Mucosa of rectum (tissue), 2 donors: ENCODE results near the gene MYOG.

Experiments
- H3K27ac ChIP-seq, 2 donors: one replicate each; pipeline ENCODE4 v1.7.0; 2013; ENCODE audit warnings: inconsistent platforms in 2 of 2, low read depth in 2 of 2, low read length in 2 of 2
- H3K27me3 ChIP-seq, 2 donors: one replicate each; pipeline ENCODE4 v1.7.0; 2013; ENCODE audit warnings: low read length in 2 of 2; ENCODE audit not compliant: control insufficient read depth in 2 of 2, insufficient read depth in 2 of 2
- H3K36me3 ChIP-seq, 2 donors: one replicate each; pipeline ENCODE4 v1.7.0; 2013; ENCODE audit warnings: low read length in 2 of 2; ENCODE audit not compliant: control insufficient read depth in 2 of 2, insufficient read depth in 2 of 2
- H3K4me1 ChIP-seq, 2 donors: one replicate each; pipeline ENCODE4 v1.7.0; 2013; ENCODE audit warnings: low read length in 2 of 2, mild to moderate bottlenecking in 1 of 2; ENCODE audit not compliant: control insufficient read depth in 2 of 2, insufficient read depth in 2 of 2
- H3K4me3 ChIP-seq, 2 donors: one replicate each; pipeline ENCODE4 v1.7.0; 2013; ENCODE audit warnings: low read length in 2 of 2
- H3K9ac ChIP-seq, 2 donors: one replicate each; pipeline ENCODE4 v1.7.0; 2013; ENCODE audit warnings: low read length in 2 of 2, low read depth in 1 of 2, mild to moderate bottlenecking in 1 of 2
- H3K9me3 ChIP-seq, 2 donors: one replicate each; pipeline ENCODE4 v1.7.0; 2013; ENCODE audit warnings: low read length in 2 of 2; ENCODE audit not compliant: control insufficient read depth in 2 of 2
- donor health status: healthy.
- donor health status: Normal muscosa, but diverticular disease.

MYOG gene

GRCh38 chr1:203056516-203056915 lies 29.3 kb downstream of the MYOG start:
- H3K36me3 ChIP-seq: no peaks in the 10 kb centered on the region
- peaks cover 0 to 8% of the 10 kb centered on the region in 2 donors for H3K27me3 ChIP-seq
- no peak overlapping the region for H3K4me3 ChIP-seq
- H3K27ac ChIP-seq: no peak overlapping the region
- no peaks in the 10 kb centered on the region for H3K4me1 ChIP-seq
- H3K9me3 ChIP-seq: no peaks in the 10 kb centered on the region
- H3K9ac ChIP-seq: no peak overlapping the region

DNA sequence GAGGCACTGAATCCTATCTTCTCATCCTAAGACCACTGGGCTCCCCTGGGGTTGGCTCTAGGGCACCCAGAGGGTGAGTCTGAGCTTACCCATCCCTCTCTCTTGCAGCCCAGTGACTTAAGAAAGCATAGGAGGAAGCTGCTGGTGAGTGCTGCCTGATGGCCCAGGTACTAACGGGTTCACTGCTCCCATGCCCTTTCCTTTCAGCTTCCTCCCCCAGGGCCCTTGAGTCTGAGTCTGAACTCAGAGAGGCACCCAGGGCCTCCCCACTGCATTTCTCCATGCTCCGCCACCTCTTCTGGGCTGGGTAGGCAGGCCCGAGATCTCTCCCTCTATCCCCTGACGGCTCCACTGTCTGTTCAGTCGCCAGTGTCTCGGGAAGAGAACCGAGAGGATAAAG lies 29.8 kb downstream of the MYOG start:
- Histone ChIP-seq H3K27me3 (peaks cover 0 to 8% of the 10 kb centered on the region in 2 donors), H3K27ac (no peak overlapping the region), H3K36me3 (no peaks in the 10 kb centered on the region), H3K4me3 (no peak overlapping the region), H3K9me3 (no peaks in the 10 kb centered on the region), H3K9ac (no peak overlapping the region), H3K4me1 (no peaks in the 10 kb centered on the region)

DNA sequence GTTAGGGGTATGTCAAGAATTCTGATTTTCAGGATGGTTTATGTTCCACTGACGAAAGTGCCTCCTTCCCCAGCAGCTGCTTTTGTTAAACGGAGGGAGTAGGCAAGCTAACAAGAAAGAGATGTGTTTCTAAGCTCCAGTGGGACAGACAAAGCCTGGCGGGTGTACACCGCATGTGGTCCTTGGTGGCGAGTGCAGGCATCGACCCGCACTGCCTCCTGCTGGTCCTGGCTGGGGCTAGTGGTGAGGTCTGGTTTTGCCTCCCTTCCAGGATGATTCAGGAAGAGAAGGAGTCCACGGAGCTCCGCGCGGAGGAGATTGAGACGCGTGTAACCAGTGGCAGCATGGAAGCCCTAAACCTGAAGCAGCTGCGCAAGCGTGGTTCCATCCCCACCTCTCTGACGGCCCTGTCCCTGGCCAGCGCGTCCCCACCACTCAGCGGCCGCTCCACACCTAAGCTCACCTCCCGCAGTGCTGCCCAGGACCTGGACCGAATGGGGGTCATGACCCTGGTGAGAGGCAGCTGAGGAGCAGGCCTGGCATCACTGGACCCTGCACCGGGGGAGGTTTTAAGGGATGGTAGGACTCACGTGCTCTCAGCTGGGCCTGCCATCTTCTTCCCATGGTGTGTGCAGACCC lies 30.5 kb downstream of the MYOG start:
- no peaks in the 10 kb centered on the region for H3K36me3 ChIP-seq
- H3K27ac ChIP-seq: no peak overlapping the region
- H3K9ac ChIP-seq: no peak overlapping the region
- H3K4me3 ChIP-seq: no peak overlapping the region
- no peaks in the 10 kb centered on the region for H3K9me3 ChIP-seq
- H3K27me3 ChIP-seq: peaks cover 0 to 8% of the 10 kb centered on the region in 2 donors
- H3K4me1 ChIP-seq: no peaks in the 10 kb centered on the region

DNA sequence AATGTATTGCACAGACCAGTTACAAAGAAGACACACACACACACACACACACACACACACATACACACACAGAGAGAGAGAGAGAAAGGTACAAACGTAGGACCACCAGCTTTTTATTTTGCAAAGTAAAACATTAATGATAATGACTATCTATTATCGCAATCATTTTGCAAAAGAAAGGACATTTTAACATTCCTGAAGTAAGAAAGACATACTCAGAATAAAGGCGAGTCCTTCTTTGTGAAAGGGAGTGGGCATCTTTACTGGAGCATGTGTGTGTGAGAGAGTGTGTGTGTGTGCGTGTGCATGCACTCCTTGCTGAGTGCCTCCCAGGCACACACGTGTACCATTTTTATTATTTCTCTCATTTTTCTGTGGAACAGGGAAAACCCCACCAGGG lies 31.2 kb downstream of the MYOG start:
- Histone ChIP-seq H3K4me1 (no peaks in the 10 kb centered on the region), H3K27ac (no peak overlapping the region), H3K4me3 (no peak overlapping the region), H3K9ac (no peak overlapping the region), H3K9me3 (no peaks in the 10 kb centered on the region), H3K27me3 (peaks cover 0 to 8% of the 10 kb centered on the region in 2 donors), H3K36me3 (no peaks in the 10 kb centered on the region)

DNA sequence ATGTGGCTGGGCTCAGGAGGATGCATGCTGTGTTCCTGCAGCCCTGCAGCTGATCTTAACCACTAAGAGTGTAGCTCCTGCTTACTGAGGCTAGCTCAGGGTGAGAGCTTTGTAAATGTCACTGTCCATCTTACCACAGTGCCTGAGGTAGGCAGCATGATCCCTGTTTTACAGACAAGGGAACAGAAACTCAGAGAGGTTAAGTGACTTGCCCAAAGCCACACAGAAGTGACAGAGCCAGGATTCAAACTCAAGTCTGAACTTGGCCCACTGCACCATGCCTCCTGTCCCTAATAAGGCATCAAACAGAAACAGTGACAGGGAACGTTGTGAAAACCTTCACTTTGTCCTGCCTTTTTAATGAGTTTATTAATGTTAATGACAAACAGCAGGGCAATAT lies 31.6 kb downstream of the MYOG start:
- Histone ChIP-seq H3K36me3 (no peaks in the 10 kb centered on the region), H3K4me3 (no peak overlapping the region), H3K4me1 (no peaks in the 10 kb centered on the region), H3K27me3 (peaks cover 0 to 4% of the 10 kb centered on the region in 2 donors), H3K9me3 (no peaks in the 10 kb centered on the region), H3K9ac (no peak overlapping the region), H3K27ac (no peak overlapping the region)

- no peaks in the 10 kb centered on the region for H3K9me3 ChIP-seq
- peaks cover 0 to 4% of the 10 kb centered on the region in 2 donors for H3K27me3 ChIP-seq
- H3K4me1 ChIP-seq: no peaks in the 10 kb centered on the region
- no peak overlapping the region for H3K27ac ChIP-seq
- H3K9ac ChIP-seq: no peak overlapping the region
- no peak overlapping the region for H3K4me3 ChIP-seq
- H3K36me3 ChIP-seq: no peaks in the 10 kb centered on the region
Measured at GRCh38 chr1:203052601-203053000, 33.2 kb downstream of the MYOG start.

- H3K4me3 ChIP-seq: no peak overlapping the region
- H3K36me3 ChIP-seq: no peaks in the 10 kb centered on the region
- H3K27me3 ChIP-seq: peaks cover 0 to 4% of the 10 kb centered on the region in 2 donors
- H3K9me3 ChIP-seq: no peaks in the 10 kb centered on the region
- H3K27ac ChIP-seq: no peak overlapping the region
- no peaks in the 10 kb centered on the region for H3K4me1 ChIP-seq
- H3K9ac ChIP-seq: no peak overlapping the region
Measured at GRCh38 chr1:203051841-203052324, 33.9 kb downstream of the MYOG start.

DNA sequence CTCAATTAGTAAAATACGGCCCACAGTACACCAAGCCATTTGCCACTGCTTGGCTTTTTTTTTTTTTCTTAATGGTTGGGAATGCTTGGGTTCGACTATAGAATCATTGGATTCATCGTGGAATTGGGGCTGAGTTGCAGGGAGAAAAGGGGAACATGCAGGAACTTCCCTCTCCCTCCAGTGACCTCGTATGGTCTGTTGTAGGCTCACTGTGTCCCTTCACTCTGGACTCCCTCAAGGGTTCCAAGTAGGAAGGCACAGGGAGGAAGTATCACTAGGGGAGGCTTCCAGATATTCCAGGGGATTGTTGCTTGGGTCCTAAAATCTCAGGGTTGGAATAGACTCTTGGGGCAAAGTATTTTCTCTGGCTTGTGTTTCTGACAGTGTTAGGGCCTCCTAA lies 35.0 kb downstream of the MYOG start:
- Histone ChIP-seq H3K27ac (no peak overlapping the region), H3K27me3 (peaks cover 0 to 6% of the 10 kb centered on the region in 2 donors), H3K36me3 (no peaks in the 10 kb centered on the region), H3K4me1 (no peaks in the 10 kb centered on the region), H3K4me3 (no peak overlapping the region), H3K9ac (no peak overlapping the region), H3K9me3 (no peaks in the 10 kb centered on the region)

DNA sequence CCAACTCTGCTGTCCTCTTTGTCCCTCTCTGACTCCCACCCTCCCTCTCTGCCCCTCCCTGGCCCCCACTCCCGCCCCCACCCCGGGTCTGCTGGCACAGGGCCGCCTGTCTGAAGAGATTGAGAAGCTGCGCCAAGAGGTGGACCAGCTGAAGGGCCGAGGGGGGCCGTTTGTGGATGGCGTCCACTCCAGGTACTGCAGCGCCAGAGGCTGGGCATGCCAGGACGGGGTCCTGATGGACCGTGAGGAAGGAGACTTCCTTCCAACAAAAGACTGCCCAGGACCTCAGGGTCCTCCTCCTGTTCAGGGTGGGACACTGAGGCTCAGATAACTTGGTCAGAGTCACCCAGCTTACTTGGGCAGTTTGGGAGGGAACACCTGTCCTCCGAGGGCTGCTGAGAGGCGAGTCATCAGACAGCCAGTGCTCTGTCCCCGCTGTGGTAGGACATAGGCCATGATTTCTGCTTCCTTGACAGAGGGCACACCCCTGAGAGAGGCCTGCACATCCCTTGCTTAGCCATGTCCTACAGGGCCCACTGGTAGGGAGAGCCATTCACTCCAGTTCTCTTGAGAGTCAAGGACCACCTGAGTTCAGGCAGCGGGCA lies 36.1 kb downstream of the MYOG start:
- Histone ChIP-seq H3K4me1 (no peaks in the 10 kb centered on the region), H3K4me3 (no peak overlapping the region), H3K27ac (no peak overlapping the region), H3K9ac (no peak overlapping the region), H3K27me3 (peaks cover 2 to 6% of the 10 kb centered on the region in 2 donors), H3K9me3 (no peaks in the 10 kb centered on the region), H3K36me3 (no peaks in the 10 kb centered on the region)

DNA sequence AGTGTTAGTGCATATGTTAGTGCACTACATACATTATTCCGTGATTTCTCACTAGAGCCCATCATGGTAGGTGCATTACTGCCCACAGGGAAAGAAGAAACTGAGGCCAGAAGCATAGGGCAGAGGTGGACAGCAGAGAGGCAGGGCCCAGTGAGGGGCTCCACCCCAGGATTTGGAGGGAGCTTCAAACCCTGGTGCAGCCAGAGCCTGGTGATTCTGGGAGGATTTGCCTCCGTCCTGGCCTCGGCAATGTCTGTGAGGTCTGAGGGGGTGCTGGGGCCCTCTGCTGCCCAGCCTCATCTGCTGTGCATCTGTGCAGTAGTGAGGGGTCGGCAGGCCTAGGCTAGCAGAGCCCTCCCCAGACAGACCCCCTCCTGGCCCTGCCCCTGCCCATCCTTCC lies 36.7 kb downstream of the MYOG start:
- no peak overlapping the region for H3K4me3 ChIP-seq
- no peaks in the 10 kb centered on the region for H3K4me1 ChIP-seq
- H3K27ac ChIP-seq: no peak overlapping the region
- no peaks in the 10 kb centered on the region for H3K36me3 ChIP-seq
- no peak overlapping the region for H3K9ac ChIP-seq
- no peaks in the 10 kb centered on the region for H3K9me3 ChIP-seq
- peaks cover 2 to 5% of the 10 kb centered on the region in 2 donors for H3K27me3 ChIP-seq
